Panc1 (cell line): ENCODE results near the gene GSTK1. TPM values are rescaled to one million over a fixed set of nuclear protein-coding genes. Genes with fewer than 3 reads are reported as not detected.

Source experiments
- ATAC-seq: fragments of 200-7000 bp; cut with Tn5 transposase; 2 replicates; pipeline ENCODE4 v1.9.1; 2020; ENCODE audit warnings: mild to moderate bottlenecking, moderate library complexity
- BruUV-seq: library from RNA; stranded (reverse); fragments of 400-500 nt; replicated peaks from 2 replicates; lab custom pipeline; 2021; lab: Mats Ljungman, UMichigan
- CTCF ChIA-PET: fragments of 300-600 bp; sonication (Branson Sonifier 250); formaldehyde crosslinking; loops from one replicate; lab custom pipeline; 2022; ENCODE audit warnings: antibody characterized with exemption; lab: Charles Lee
- POLR2A ChIA-PET: fragments of 300-600 bp; sonication (Branson Sonifier 250); formaldehyde crosslinking; loops from one replicate; lab custom pipeline; 2022; ENCODE audit warnings: antibody characterized with exemption; lab: Charles Lee
- DNase-seq: peaks from one replicate; pipeline ENCODE4 v3.0.0-alpha.2; 2010; ENCODE audit warnings: low read depth, low spot score
- H3K27ac ChIP-seq: 2 replicates; pipeline ENCODE4 v1.5.1; 2011; ENCODE audit warnings: mild to moderate bottlenecking, low read length, inconsistent platforms
- H3K27me3 ChIP-seq: fragments of 200-500 bp; sonication (Bioruptor generic); 2 replicates; pipeline ENCODE4 v1.6.0; 2014; ENCODE audit warnings: low read length, inconsistent platforms; ENCODE audit not compliant: control insufficient read depth, insufficient read depth
- H3K36me3 ChIP-seq: fragments of 200-500 bp; sonication (Bioruptor generic); 2 replicates; pipeline ENCODE4 v1.5.1; 2014; ENCODE audit warnings: inconsistent platforms, mild to moderate bottlenecking, low read length, moderate library complexity; ENCODE audit not compliant: control insufficient read depth, insufficient read depth
- H3K4me1 ChIP-seq: 2 replicates; pipeline ENCODE4 v1.5.1; 2011; ENCODE audit warnings: inconsistent platforms, mild to moderate bottlenecking, low read length, moderate library complexity; ENCODE audit not compliant: control insufficient read depth, insufficient read depth
- H3K4me3 ChIP-seq, 2 experiments: 2 replicates each; pipeline ENCODE4 v1.5.1; 2011 to 2012; ENCODE audit warnings: low read depth in 2 of 2, low read length in 2 of 2, mild to moderate bottlenecking in 2 of 2, inconsistent platforms in 1 of 2, moderate library complexity in 1 of 2
- H3K9me3 ChIP-seq: fragments of 200-500 bp; sonication (Bioruptor generic); 2 replicates; pipeline ENCODE4 v1.5.1; 2014; ENCODE audit warnings: low read depth, mild to moderate bottlenecking, inconsistent platforms, low read length, moderate library complexity; ENCODE audit not compliant: control insufficient read depth, insufficient read depth
- CTCF ChIP-seq: fragments of 450-650 bp; IDR thresholded peaks from 2 replicates; pipeline ENCODE4 v1.5.1; 2017; ENCODE audit warnings: mild to moderate bottlenecking
- POLR2AphosphoS5 ChIP-seq: IDR thresholded peaks from 2 replicates; pipeline ENCODE4 v1.6.1; 2012; ENCODE audit warnings: mild to moderate bottlenecking, low read depth, low read length, moderate library complexity
- REST ChIP-seq, 2 experiments: IDR thresholded peaks; 2 replicates each; pipeline ENCODE4 v1.6.1; 2011 to 2012; ENCODE audit warnings: low read depth in 2 of 2, control low read depth in 1 of 2, low read length in 1 of 2, mild to moderate bottlenecking in 1 of 2, moderate library complexity in 1 of 2; ENCODE audit not compliant: insufficient read depth in 1 of 2
- SIN3A ChIP-seq: IDR thresholded peaks from 2 replicates; pipeline ENCODE4 v1.6.1; 2012; ENCODE audit warnings: low read depth, mild to moderate bottlenecking, low read length, moderate library complexity, borderline replicate concordance; ENCODE audit not compliant: insufficient read depth
- TCF7L2 ChIP-seq: IDR thresholded peaks from 2 replicates; pipeline ENCODE4 v1.6.1; 2011; ENCODE audit warnings: mild to moderate bottlenecking, low read depth, low read length, inconsistent platforms
- in situ Hi-C: cut with HindIII; loops from 2 replicates; pipeline ENCODE4 v1.10.0; 2016; ENCODE audit warnings: low sequenced_read_pairs, low pct_unique_long_range_greater_than_20kb
- intact Hi-C: fragments of 100-400 bp; cut with micrococcal nuclease; formaldehyde crosslinking; loops from one replicate; pipeline ENCODE4 v1.10.0; 2022; ENCODE audit not compliant: unreplicated experiment
- total RNA-seq: library from RNA; stranded (reverse); gene quantifications from one replicate; pipeline ENCODE4 v1.2.1, GENCODE V29; 2021; ENCODE audit not compliant: unreplicated experiment

The GSTK1 gene
- total RNA-seq, 1 experiment from 2014 or later: 100 TPM

GRCh38 chr7:143221737-143222136, 41.5 kb upstream of the GSTK1 start, which contains the start of gene TAS2R40:
Gene TAS2R40 (plus strand): TSS chr7:143222037. CDS start chr7:143222079, 42 bp downstream.
- H3K36me3 ChIP-seq: no peaks in the 10 kb centered on the region
- intact Hi-C loops (no loop called here), in situ Hi-C loops (loop anchor here (25.0 kb wide), 1 partner anchor 209 kb away; no protein-coding TSS in a partner anchor)
- BruUV-seq: no TSS peak
- no peak within 1 kb of the TSS for H3K4me3 ChIP-seq
- ATAC-seq: no peak
- ChIA-PET CTCF (no interaction called here), POLR2A (no interaction called here)
- no peak within 1 kb of the TSS for H3K27ac ChIP-seq
- TF ChIP-seq CTCF (no peak), TCF7L2 (no peak), SIN3A (no peak), POLR2AphosphoS5 (no peak)
- no peaks in the 10 kb centered on the region for H3K4me1 ChIP-seq
- no peaks in the 10 kb centered on the region for H3K9me3 ChIP-seq
- DNase-seq: no peak
- H3K27me3 ChIP-seq: peaks cover 14% of the 10 kb centered on the region

GRCh38 chr7:143222782-143223181, 40.5 kb upstream of the GSTK1 start:
- in situ Hi-C loops (loop anchor here (25.0 kb wide), 1 partner anchor 210 kb away; no protein-coding TSS in a partner anchor), intact Hi-C loops (no loop called here)
- H3K4me1 ChIP-seq: no peaks in the 10 kb centered on the region
- H3K27me3 ChIP-seq: peaks cover 14% of the 10 kb centered on the region
- ATAC-seq: no peak
- no TSS peak for BruUV-seq
- DNase-seq: no peak
- no peak for TF ChIP-seq CTCF
- TF ChIP-seq TCF7L2: no peak
- no peak for TF ChIP-seq SIN3A
- no peak for TF ChIP-seq REST (IDR thresholded peaks at IDR 0.05; ENCODE audit: insufficient read depth in 1 of 2, low read depth in 2 of 2, low read length in 1 of 2)
- no peak for TF ChIP-seq POLR2AphosphoS5
- ChIA-PET POLR2A (no interaction called here), CTCF (no interaction called here)
- H3K27ac ChIP-seq: no peak overlapping the region
- no peaks in the 10 kb centered on the region for H3K9me3 ChIP-seq
- H3K4me3 ChIP-seq: no peak overlapping the region
- no peaks in the 10 kb centered on the region for H3K36me3 ChIP-seq
